ENCODE measurements around the gene SEL1L3. TPM values are rescaled to one million over a fixed set of nuclear protein-coding genes. Genes with fewer than 3 reads are reported as not detected.

Gene SEL1L3
- total RNA-seq, 1 experiment from 2014 or later: 15.7 TPM

- POLR2A ChIA-PET: no interaction called here
- Mint-ChIP-seq H3K4me1 (ENCODE audit: low read depth, unreplicated experiment) (no peaks in the 10 kb centered on the region), H3K4me3 (ENCODE audit: unreplicated experiment) (no peak overlapping the region), H3K9me3 (ENCODE audit: unreplicated experiment) (no peaks in the 10 kb centered on the region), H3K36me3 (ENCODE audit: insufficient read depth, unreplicated experiment) (no peaks in the 10 kb centered on the region), H3K27ac (ENCODE audit: unreplicated experiment) (no peak overlapping the region), H3K27me3 (ENCODE audit: insufficient read depth, unreplicated experiment) (no peaks in the 10 kb centered on the region)
- Histone ChIP-seq H3K4me1 (no peaks in the 10 kb centered on the region), H3K36me3 (ENCODE audit: control insufficient read depth, insufficient read depth, low read length) (no peaks in the 10 kb centered on the region), H3K9me3 (no peaks in the 10 kb centered on the region), H3K4me3 (ENCODE audit: low read depth, low read length) (no peak overlapping the region), H3K27me3 (replicated peaks; ENCODE audit: control insufficient read depth, insufficient read depth, low read length) (no peaks in the 10 kb centered on the region)
- TF ChIP-seq, protein P1, sequence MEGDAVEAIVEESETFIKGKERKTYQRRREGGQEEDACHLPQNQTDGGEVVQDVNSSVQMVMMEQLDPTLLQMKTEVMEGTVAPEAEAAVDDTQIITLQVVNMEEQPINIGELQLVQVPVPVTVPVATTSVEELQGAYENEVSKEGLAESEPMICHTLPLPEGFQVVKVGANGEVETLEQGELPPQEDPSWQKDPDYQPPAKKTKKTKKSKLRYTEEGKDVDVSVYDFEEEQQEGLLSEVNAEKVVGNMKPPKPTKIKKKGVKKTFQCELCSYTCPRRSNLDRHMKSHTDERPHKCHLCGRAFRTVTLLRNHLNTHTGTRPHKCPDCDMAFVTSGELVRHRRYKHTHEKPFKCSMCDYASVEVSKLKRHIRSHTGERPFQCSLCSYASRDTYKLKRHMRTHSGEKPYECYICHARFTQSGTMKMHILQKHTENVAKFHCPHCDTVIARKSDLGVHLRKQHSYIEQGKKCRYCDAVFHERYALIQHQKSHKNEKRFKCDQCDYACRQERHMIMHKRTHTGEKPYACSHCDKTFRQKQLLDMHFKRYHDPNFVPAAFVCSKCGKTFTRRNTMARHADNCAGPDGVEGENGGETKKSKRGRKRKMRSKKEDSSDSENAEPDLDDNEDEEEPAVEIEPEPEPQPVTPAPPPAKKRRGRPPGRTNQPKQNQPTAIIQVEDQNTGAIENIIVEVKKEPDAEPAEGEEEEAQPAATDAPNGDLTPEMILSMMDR (IDR thresholded peaks at IDR 0.05; ENCODE audit: insufficient read depth in 1 of 2, low read depth in 1 of 2, low read length in 1 of 2, severe bottlenecking in 1 of 2, unreplicated experiment in 1 of 2): no peak
- no peak for DNase-seq
- CTCF ChIA-PET: no interaction called here
- no TSS peak for BruUV-seq (replicated peaks)
- intact Hi-C loops (cut with micrococcal nuclease; ENCODE audit: unreplicated experiment): no loop called here
These were observed 24.3 kb downstream of the SEL1L3 start for GRCh38 chr4:25838526-25838925.

GRCh38 chr4:25837107-25837506, 25.7 kb downstream of the SEL1L3 start:
- H3K27me3 Mint-ChIP-seq (ENCODE audit: insufficient read depth, unreplicated experiment): no peaks in the 10 kb centered on the region
- H3K4me3 Mint-ChIP-seq (ENCODE audit: unreplicated experiment): no peak overlapping the region
- intact Hi-C loops (cut with micrococcal nuclease; ENCODE audit: unreplicated experiment): no loop called here
- H3K27ac Mint-ChIP-seq (ENCODE audit: unreplicated experiment): no peak overlapping the region
- H3K27me3 ChIP-seq (replicated peaks; ENCODE audit: control insufficient read depth, insufficient read depth, low read length): no peaks in the 10 kb centered on the region
- H3K36me3 ChIP-seq (ENCODE audit: control insufficient read depth, insufficient read depth, low read length): no peaks in the 10 kb centered on the region
- ChIA-PET CTCF (no interaction called here), POLR2A (no interaction called here)
- H3K9me3 ChIP-seq: no peaks in the 10 kb centered on the region
- TF ChIP-seq, protein P1 (IDR thresholded peaks at IDR 0.05; ENCODE audit: insufficient read depth in 1 of 2, low read depth in 1 of 2, low read length in 1 of 2, severe bottlenecking in 1 of 2, unreplicated experiment in 1 of 2): no peak
- H3K36me3 Mint-ChIP-seq (ENCODE audit: insufficient read depth, unreplicated experiment): no peaks in the 10 kb centered on the region
- no peaks in the 10 kb centered on the region for H3K4me1 Mint-ChIP-seq (ENCODE audit: low read depth, unreplicated experiment)
- no peaks in the 10 kb centered on the region for H3K9me3 Mint-ChIP-seq (ENCODE audit: unreplicated experiment)
- no peak for DNase-seq
- BruUV-seq (replicated peaks): no TSS peak
- no peaks in the 10 kb centered on the region for H3K4me1 ChIP-seq
- no peak overlapping the region for H3K4me3 ChIP-seq (ENCODE audit: low read depth, low read length)

DNA sequence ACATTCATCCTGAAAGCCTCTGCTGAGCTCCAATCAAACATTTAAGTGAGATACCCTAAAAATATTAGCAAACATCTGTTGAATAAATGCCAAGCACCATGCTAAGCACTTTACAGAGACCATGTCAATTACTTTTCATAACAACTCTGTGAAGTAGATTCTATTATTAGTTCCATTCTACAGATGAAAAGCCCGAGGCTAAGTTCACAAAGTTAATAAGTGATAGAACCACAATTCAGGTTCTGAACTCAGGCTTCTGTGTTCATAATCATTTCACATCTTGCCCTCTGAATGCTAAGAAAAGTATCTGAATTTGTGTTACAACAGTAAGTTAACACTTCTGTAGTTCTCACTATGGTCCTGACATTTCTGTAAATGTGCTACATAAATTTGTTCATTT, 27.4 kb downstream of the SEL1L3 start:
- POLR2A ChIA-PET: no interaction called here
- TF ChIP-seq, protein P1 (IDR thresholded peaks at IDR 0.05; ENCODE audit: insufficient read depth in 1 of 2, low read depth in 1 of 2, low read length in 1 of 2, severe bottlenecking in 1 of 2, unreplicated experiment in 1 of 2): no peak
- Histone ChIP-seq H3K4me1 (no peaks in the 10 kb centered on the region), H3K9me3 (no peaks in the 10 kb centered on the region), H3K27me3 (replicated peaks; ENCODE audit: control insufficient read depth, insufficient read depth, low read length) (no peaks in the 10 kb centered on the region), H3K36me3 (ENCODE audit: control insufficient read depth, insufficient read depth, low read length) (no peaks in the 10 kb centered on the region), H3K4me3 (ENCODE audit: low read depth, low read length) (no peak overlapping the region)
- no peaks in the 10 kb centered on the region for H3K9me3 Mint-ChIP-seq (ENCODE audit: unreplicated experiment)
- no peaks in the 10 kb centered on the region for H3K36me3 Mint-ChIP-seq (ENCODE audit: insufficient read depth, unreplicated experiment)
- H3K27ac Mint-ChIP-seq (ENCODE audit: unreplicated experiment): no peak overlapping the region
- H3K4me3 Mint-ChIP-seq (ENCODE audit: unreplicated experiment): no peak overlapping the region
- H3K27me3 Mint-ChIP-seq (ENCODE audit: insufficient read depth, unreplicated experiment): no peaks in the 10 kb centered on the region
- CTCF ChIA-PET: no interaction called here
- DNase-seq: no peak
- BruUV-seq (replicated peaks): no TSS peak
- intact Hi-C loops (cut with micrococcal nuclease; ENCODE audit: unreplicated experiment): no loop called here
- no peaks in the 10 kb centered on the region for H3K4me1 Mint-ChIP-seq (ENCODE audit: low read depth, unreplicated experiment)
